PC-3 (cell line): ENCODE measurements around the gene DYSF.

ENCODE experiments used
- CTCF ChIP-seq: fragments of 300-600 bp; sonication (generic); conservative IDR thresholded peaks from 2 replicates; pipeline ENCODE4 v1.5.1; 2017; ENCODE audit warnings: antibody characterized with exemption, low read depth, mild to moderate bottlenecking, low read length
- EZH2 ChIP-seq: fragments of 300-600 bp; sonication (generic); IDR thresholded peaks from one replicate; pipeline ENCODE4 v1.6.1; 2017; ENCODE audit warnings: antibody characterized with exemption, mild to moderate bottlenecking, low read length; ENCODE audit not compliant: unreplicated experiment
- EZH2phosphoT487 ChIP-seq: fragments of 300-600 bp; sonication (generic); IDR thresholded peaks from 2 replicates; pipeline ENCODE4 v1.6.1; 2018; ENCODE audit warnings: mild to moderate bottlenecking, antibody characterized with exemption, low read length, borderline replicate concordance

GRCh38 chr2:71613403-71613952 lies 160.1 kb downstream of the DYSF start:
- TF ChIP-seq EZH2, result no peak
- no peak for TF ChIP-seq CTCF
- no peak for TF ChIP-seq EZH2phosphoT487
